ENCODE data around the gene ZMYND10.

DNA sequence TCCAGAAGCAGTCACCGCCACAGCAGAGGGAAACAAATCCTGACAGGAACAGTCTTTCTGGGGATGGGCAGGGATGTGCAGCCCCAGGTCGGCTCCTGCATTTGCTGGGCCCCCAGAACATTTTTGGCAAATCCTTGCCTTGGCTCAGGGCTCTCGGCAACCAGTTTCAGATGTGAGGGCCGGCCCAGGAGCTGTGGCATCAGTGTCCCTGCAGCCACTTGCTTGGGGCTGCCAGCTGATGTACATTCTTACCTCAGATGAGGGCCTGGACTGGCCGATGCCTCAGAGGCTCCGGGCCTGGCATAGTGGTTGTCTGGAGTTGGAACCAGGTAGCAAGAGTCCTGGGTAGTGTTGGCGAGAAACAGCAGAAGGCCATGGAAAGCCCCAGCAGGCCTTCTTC, 9.3 kb upstream of the ZMYND10 start:
- TF ChIP-seq SMARCA4 (IDR thresholded peaks at IDR 0.05) (no peak), CSDE1 (IDR thresholded peaks at IDR 0.05) (no peak), EZH2 (IDR thresholded peaks at IDR 0.05; ENCODE audit: borderline replicate concordance, low read depth, low read length) (no peak), POLR2A (conservative IDR thresholded peaks at IDR 0.05) (no peak), MAFF (IDR thresholded peaks at IDR 0.05; ENCODE audit: low read length) (no peak), SMARCA5 (IDR thresholded peaks at IDR 0.05) (no peak)
- TF ChIP-seq, protein P1, sequence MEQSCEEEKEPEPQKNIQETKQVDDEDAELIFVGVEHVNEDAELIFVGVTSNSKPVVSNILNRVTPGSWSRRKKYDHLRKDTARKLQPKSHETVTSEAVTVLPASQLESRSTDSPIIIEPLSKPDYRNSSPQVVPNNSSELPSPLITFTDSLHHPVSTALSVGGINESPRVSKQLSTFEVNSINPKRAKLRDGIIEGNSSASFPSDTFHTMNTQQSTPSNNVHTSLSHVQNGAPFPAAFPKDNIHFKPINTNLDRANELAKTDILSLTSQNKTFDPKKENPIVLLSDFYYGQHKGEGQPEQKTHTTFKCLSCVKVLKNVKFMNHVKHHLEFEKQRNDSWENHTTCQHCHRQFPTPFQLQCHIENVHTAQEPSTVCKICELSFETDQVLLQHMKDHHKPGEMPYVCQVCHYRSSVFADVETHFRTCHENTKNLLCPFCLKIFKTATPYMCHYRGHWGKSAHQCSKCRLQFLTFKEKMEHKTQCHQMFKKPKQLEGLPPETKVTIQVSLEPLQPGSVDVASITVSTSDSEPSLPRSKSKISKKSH (CRISPR knock-in tag; IDR thresholded peaks at IDR 0.05) = no peak
- TF ChIP-seq, protein P2, sequence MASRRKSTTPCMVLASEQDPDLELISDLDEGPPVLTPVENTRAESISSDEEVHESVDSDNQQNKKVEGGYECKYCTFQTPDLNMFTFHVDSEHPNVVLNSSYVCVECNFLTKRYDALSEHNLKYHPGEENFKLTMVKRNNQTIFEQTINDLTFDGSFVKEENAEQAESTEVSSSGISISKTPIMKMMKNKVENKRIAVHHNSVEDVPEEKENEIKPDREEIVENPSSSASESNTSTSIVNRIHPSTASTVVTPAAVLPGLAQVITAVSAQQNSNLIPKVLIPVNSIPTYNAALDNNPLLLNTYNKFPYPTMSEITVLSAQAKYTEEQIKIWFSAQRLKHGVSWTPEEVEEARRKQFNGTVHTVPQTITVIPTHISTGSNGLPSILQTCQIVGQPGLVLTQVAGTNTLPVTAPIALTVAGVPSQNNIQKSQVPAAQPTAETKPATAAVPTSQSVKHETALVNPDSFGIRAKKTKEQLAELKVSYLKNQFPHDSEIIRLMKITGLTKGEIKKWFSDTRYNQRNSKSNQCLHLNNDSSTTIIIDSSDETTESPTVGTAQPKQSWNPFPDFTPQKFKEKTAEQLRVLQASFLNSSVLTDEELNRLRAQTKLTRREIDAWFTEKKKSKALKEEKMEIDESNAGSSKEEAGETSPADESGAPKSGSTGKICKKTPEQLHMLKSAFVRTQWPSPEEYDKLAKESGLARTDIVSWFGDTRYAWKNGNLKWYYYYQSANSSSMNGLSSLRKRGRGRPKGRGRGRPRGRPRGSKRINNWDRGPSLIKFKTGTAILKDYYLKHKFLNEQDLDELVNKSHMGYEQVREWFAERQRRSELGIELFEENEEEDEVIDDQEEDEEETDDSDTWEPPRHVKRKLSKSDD (conservative IDR thresholded peaks at IDR 0.05; ENCODE audit: low read length) = no peak
- TF ChIP-seq, protein P3, sequence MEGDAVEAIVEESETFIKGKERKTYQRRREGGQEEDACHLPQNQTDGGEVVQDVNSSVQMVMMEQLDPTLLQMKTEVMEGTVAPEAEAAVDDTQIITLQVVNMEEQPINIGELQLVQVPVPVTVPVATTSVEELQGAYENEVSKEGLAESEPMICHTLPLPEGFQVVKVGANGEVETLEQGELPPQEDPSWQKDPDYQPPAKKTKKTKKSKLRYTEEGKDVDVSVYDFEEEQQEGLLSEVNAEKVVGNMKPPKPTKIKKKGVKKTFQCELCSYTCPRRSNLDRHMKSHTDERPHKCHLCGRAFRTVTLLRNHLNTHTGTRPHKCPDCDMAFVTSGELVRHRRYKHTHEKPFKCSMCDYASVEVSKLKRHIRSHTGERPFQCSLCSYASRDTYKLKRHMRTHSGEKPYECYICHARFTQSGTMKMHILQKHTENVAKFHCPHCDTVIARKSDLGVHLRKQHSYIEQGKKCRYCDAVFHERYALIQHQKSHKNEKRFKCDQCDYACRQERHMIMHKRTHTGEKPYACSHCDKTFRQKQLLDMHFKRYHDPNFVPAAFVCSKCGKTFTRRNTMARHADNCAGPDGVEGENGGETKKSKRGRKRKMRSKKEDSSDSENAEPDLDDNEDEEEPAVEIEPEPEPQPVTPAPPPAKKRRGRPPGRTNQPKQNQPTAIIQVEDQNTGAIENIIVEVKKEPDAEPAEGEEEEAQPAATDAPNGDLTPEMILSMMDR (IDR thresholded peaks at IDR 0.05 in 2 of 3, conservative IDR thresholded peaks at IDR 0.05 in 1 of 3; ENCODE audit: insufficient read depth in 2 of 3, low read depth in 1 of 3, low read length in 3 of 3) = no peak
- TF ChIP-seq, protein P4, sequence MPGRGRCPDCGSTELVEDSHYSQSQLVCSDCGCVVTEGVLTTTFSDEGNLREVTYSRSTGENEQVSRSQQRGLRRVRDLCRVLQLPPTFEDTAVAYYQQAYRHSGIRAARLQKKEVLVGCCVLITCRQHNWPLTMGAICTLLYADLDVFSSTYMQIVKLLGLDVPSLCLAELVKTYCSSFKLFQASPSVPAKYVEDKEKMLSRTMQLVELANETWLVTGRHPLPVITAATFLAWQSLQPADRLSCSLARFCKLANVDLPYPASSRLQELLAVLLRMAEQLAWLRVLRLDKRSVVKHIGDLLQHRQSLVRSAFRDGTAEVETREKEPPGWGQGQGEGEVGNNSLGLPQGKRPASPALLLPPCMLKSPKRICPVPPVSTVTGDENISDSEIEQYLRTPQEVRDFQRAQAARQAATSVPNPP (IDR thresholded peaks at IDR 0.05; ENCODE audit: borderline replicate concordance, insufficient read depth, insufficient read length) = no peak
- TF ChIP-seq, protein P5, sequence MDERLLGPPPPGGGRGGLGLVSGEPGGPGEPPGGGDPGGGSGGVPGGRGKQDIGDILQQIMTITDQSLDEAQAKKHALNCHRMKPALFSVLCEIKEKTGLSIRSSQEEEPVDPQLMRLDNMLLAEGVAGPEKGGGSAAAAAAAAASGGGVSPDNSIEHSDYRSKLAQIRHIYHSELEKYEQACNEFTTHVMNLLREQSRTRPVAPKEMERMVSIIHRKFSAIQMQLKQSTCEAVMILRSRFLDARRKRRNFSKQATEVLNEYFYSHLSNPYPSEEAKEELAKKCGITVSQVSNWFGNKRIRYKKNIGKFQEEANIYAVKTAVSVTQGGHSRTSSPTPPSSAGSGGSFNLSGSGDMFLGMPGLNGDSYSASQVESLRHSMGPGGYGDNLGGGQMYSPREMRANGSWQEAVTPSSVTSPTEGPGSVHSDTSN (CRISPR knock-in tag; IDR thresholded peaks at IDR 0.05; ENCODE audit: low read depth) = no peak
- TF ChIP-seq, protein P5 (tag; conservative IDR thresholded peaks at IDR 0.05; ENCODE audit: low read depth) = no peak

Data from K562 (cell line).